ENCODE data around the gene FERMT1. TPM values are rescaled to one million over a fixed set of nuclear protein-coding genes. Genes with fewer than 3 reads are reported as not detected.
"Not testable (repeated sequence)": the region's sequence is repeated elsewhere in the genome, so short reads cannot be mapped to it uniquely, and the experiment has no call there.

The FERMT1 gene
- total RNA-seq, 1 donor from 2014 or later: 1.3 TPM

DNA sequence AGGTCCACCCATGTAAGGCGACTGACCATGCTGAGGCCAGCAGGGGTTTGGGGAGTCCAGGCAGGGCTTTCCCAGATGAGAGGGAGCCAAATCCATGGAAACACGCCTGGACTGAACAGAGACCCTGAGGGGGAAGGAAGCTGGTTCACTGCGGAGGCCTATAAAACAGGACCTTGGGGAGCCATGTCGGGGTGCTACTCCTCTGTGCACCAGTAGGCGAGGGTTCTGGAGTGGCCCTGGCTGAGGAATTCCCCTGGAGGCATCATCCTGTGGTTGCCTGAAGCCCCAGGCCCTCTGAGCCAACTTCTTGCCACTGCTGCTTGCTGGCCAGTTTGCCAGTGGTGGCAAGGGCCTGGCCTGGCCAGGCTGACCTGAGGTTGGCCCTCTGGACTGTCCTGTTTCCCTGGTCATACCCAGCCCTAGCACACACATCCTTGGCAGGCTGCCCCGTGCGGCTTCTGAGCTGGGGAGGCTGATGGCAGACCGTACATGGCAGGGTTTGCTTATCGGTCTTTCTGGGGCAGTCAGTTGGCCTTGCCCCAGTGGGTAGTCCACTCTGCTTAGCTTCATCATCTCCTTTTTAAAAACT is 66.8 kb downstream of the FERMT1 start:
- Histone ChIP-seq H2AFZ (replicated peaks) (no peak overlapping the region), H3K36me3 (no peaks in the 10 kb centered on the region), H3K27me3 (peaks cover 40% of the 10 kb centered on the region), H3F3A (ENCODE audit: low read depth) (peaks cover 5% of the 10 kb centered on the region), H3K4me2 (no peak overlapping the region), H3K27ac (no peak overlapping the region), H3K9me3 (ENCODE audit: low read depth) (no peaks in the 10 kb centered on the region), H3K4me1 (peaks cover 10% of the 10 kb centered on the region), H3K9ac (no peak overlapping the region), H3K4me3 (no peak overlapping the region), H3K79me2 (ENCODE audit: low read depth) (no peaks in the 10 kb centered on the region), H4K20me1 (ENCODE audit: low read depth) (no peaks in the 10 kb centered on the region)
- TF ChIP-seq EZH2phosphoT487 (IDR thresholded peaks at IDR 0.05): no peak
- TF ChIP-seq, protein P1, sequence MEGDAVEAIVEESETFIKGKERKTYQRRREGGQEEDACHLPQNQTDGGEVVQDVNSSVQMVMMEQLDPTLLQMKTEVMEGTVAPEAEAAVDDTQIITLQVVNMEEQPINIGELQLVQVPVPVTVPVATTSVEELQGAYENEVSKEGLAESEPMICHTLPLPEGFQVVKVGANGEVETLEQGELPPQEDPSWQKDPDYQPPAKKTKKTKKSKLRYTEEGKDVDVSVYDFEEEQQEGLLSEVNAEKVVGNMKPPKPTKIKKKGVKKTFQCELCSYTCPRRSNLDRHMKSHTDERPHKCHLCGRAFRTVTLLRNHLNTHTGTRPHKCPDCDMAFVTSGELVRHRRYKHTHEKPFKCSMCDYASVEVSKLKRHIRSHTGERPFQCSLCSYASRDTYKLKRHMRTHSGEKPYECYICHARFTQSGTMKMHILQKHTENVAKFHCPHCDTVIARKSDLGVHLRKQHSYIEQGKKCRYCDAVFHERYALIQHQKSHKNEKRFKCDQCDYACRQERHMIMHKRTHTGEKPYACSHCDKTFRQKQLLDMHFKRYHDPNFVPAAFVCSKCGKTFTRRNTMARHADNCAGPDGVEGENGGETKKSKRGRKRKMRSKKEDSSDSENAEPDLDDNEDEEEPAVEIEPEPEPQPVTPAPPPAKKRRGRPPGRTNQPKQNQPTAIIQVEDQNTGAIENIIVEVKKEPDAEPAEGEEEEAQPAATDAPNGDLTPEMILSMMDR (IDR thresholded peaks at IDR 0.05): no peak
- H3K4me3 Mint-ChIP-seq: no peak overlapping the region
- H3K27me3 Mint-ChIP-seq (ENCODE audit: insufficient read depth, low read depth): peaks cover 34% of the 10 kb centered on the region
- H3K9me3 Mint-ChIP-seq: no peaks in the 10 kb centered on the region
- no peak overlapping the region for H3K27ac Mint-ChIP-seq
- H3K4me1 Mint-ChIP-seq: peaks cover 5% of the 10 kb centered on the region
- no peak for DNase-seq (ENCODE audit: low spot score)
- no peaks in the 10 kb centered on the region for H3K36me3 Mint-ChIP-seq

DNA sequence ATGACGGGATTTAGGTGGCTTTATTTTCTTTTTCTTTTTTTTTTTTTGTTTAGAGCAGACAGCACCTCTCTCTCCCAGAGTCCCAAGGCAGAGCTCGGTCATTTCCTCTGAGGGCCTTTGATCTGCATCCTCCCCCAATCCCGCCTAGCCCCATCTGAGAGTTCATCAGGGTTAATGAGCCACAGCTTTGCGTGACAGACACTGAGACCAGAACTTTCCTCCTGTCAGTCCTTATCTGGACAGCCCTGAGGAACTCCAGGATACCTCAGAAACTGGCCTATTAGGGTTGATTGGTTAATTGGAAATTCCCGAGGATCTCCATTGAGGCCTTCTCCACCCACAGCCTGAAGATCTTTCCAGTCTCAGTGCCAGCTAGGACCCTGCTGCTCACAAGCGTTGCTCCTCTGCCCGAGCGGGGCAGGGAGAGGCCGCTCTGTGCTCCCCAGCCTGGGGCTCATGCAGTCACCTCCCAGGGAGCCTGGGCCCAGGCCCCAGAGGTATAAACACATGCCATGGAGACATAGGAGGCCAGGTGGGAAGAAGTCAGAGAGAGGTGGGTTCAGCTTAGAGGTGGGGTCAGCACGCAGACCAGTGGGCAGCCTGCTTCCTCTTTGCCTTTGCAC is 67.6 kb downstream of the FERMT1 start:
- no peak for TF ChIP-seq EZH2phosphoT487 (IDR thresholded peaks at IDR 0.05)
- TF ChIP-seq, protein P1 (IDR thresholded peaks at IDR 0.05): no peak
- TF ChIP-seq EZH2 (IDR thresholded peaks at IDR 0.05): no peak
- peaks cover 42% of the 10 kb centered on the region for H3K27me3 Mint-ChIP-seq (ENCODE audit: insufficient read depth, low read depth)
- no peaks in the 10 kb centered on the region for H3K9me3 ChIP-seq (ENCODE audit: low read depth)
- H3K36me3 Mint-ChIP-seq: no peaks in the 10 kb centered on the region
- H3F3A ChIP-seq (ENCODE audit: low read depth): peaks cover 5% of the 10 kb centered on the region
- no peak overlapping the region for H3K27ac ChIP-seq
- H3K27ac Mint-ChIP-seq: no peak overlapping the region
- no peaks in the 10 kb centered on the region for H3K9me3 Mint-ChIP-seq
- H3K9ac ChIP-seq: no peak overlapping the region
- no peaks in the 10 kb centered on the region for H3K36me3 ChIP-seq
- peaks cover 10% of the 10 kb centered on the region for H3K4me1 ChIP-seq
- H3K4me3 ChIP-seq: no peak overlapping the region
- no peak for DNase-seq (ENCODE audit: low spot score)
- no peak overlapping the region for H2AFZ ChIP-seq (replicated peaks)
- H4K20me1 ChIP-seq (ENCODE audit: low read depth): no peaks in the 10 kb centered on the region
- no peak overlapping the region for H3K4me3 Mint-ChIP-seq
- H3K27me3 ChIP-seq: peaks cover 48% of the 10 kb centered on the region
- H3K4me2 ChIP-seq: no peak overlapping the region
- peaks cover 5% of the 10 kb centered on the region for H3K4me1 Mint-ChIP-seq
- no peaks in the 10 kb centered on the region for H3K79me2 ChIP-seq (ENCODE audit: low read depth)

DNA sequence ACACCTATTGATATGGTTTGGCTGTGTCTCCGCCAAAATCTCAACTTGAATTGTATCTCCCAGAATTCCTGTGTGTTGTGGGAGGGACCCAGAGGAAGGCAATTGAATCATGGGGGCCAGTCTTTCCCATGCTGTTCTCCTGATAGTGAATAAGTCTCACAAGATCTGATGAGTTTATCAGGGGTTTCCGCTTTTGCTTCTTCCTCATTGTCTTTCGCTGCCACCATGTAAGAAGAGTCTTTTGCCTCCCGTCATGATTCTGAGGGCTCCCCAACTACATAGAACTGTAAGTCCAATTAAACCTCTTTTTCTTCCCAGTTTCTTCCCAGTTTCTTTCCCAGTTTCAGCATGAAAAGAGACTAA is 68.2 kb downstream of the FERMT1 start:
- H3K36me3 ChIP-seq; H3K27ac ChIP-seq; H3K4me1 Mint-ChIP-seq; H3F3A ChIP-seq (ENCODE audit: low read depth); DNase-seq (ENCODE audit: low spot score); H3K36me3 Mint-ChIP-seq; H3K9me3 Mint-ChIP-seq; H3K27ac Mint-ChIP-seq; H3K4me3 ChIP-seq; H3K79me2 ChIP-seq (ENCODE audit: low read depth); H3K9ac ChIP-seq; H3K9me3 ChIP-seq (ENCODE audit: low read depth); H4K20me1 ChIP-seq (ENCODE audit: low read depth); H2AFZ ChIP-seq (replicated peaks); H3K4me3 Mint-ChIP-seq; H3K4me2 ChIP-seq: not testable (repeated sequence)
- peaks cover 44% of the 10 kb centered on the region for H3K27me3 Mint-ChIP-seq (ENCODE audit: insufficient read depth, low read depth)
- Histone ChIP-seq H3K27me3 (peaks cover 54% of the 10 kb centered on the region), H3K4me1 (peaks cover 10% of the 10 kb centered on the region)

Data from neural progenitor cell (in vitro differentiated cells).